Measurements from ENCODE around the gene FAM124A.

DNA sequence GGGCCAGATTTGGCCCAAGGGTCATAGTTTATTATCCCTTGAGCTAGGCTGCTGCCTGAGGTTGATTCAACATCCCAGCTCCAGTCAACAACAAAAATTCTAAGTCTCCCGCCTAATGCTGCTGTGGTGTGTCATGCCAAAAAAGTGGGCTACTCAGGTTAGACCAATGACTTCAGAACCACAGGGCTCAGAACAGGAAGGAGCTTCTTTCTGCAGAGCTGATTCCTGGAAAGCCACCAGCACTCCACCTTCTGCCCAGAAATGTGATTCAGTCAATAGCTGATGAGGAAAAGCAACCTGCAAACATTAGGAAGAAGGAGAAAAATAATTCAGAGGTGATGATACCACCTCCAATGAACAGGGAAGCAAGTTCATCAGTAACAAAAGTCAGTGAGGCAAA lies 61.2 kb downstream of the FAM124A start:
- TF ChIP-seq, protein P1, sequence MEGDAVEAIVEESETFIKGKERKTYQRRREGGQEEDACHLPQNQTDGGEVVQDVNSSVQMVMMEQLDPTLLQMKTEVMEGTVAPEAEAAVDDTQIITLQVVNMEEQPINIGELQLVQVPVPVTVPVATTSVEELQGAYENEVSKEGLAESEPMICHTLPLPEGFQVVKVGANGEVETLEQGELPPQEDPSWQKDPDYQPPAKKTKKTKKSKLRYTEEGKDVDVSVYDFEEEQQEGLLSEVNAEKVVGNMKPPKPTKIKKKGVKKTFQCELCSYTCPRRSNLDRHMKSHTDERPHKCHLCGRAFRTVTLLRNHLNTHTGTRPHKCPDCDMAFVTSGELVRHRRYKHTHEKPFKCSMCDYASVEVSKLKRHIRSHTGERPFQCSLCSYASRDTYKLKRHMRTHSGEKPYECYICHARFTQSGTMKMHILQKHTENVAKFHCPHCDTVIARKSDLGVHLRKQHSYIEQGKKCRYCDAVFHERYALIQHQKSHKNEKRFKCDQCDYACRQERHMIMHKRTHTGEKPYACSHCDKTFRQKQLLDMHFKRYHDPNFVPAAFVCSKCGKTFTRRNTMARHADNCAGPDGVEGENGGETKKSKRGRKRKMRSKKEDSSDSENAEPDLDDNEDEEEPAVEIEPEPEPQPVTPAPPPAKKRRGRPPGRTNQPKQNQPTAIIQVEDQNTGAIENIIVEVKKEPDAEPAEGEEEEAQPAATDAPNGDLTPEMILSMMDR (conservative IDR thresholded peaks at IDR 0.05), result no peak
- no peak for TF ChIP-seq EZH2 (IDR thresholded peaks at IDR 0.05; ENCODE audit: low read depth)

Data from PC-9 (cell line).